Measurements from ENCODE around the gene ATAD3B.
"Not testable (repeated sequence)": the region's sequence is repeated elsewhere in the genome, so short reads cannot be mapped to it uniquely, and the experiment has no call there.

Gene ATAD3B, protein sequence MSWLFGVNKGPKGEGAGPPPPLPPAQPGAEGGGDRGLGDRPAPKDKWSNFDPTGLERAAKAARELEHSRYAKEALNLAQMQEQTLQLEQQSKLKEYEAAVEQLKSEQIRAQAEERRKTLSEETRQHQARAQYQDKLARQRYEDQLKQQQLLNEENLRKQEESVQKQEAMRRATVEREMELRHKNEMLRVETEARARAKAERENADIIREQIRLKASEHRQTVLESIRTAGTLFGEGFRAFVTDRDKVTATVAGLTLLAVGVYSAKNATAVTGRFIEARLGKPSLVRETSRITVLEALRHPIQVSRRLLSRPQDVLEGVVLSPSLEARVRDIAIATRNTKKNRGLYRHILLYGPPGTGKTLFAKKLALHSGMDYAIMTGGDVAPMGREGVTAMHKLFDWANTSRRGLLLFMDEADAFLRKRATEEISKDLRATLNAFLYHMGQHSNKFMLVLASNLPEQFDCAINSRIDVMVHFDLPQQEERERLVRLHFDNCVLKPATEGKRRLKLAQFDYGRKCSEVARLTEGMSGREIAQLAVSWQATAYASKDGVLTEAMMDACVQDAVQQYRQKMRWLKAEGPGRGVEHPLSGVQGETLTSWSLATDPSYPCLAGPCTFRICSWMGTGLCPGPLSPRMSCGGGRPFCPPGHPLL

DNA sequence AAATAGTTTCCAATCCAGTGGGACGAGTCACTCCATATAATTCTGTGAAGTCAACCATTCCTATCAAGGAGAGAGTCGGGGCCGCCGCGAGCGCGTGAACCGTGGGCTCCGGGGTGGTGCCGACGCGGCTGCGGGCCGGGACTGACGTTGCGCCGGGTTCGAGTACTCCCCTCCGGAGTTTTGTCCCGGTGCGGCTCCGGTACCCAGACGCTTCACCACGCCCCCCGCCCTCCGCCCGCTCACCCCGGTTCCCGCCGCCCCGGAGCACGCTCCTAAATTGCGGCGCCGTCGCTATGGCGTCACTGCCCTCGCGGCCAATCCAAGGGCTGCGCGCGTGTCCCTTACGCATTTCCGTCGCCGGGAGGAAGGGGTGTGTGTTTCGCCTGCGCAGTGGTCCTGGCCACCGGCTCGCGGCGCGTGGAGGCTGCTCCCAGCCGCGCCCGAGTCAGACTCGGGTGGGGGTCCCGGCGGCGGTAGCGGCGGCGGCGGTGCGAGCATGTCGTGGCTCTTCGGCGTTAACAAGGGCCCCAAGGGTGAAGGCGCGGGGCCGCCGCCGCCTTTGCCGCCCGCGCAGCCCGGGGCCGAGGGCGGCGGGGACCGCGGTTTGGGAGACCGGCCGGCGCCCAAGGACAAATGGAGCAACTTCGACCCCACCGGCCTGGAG, at the start of gene ATAD3B:
TSS of gene ATAD3B (plus strand) at position 377 of the 664 bp plus-strand sequence. CDS start at position 497, 120 bp downstream.
- DNase-seq (ENCODE audit: low read depth in 2 of 2), result peak; percentile 91 to 96

DNA sequence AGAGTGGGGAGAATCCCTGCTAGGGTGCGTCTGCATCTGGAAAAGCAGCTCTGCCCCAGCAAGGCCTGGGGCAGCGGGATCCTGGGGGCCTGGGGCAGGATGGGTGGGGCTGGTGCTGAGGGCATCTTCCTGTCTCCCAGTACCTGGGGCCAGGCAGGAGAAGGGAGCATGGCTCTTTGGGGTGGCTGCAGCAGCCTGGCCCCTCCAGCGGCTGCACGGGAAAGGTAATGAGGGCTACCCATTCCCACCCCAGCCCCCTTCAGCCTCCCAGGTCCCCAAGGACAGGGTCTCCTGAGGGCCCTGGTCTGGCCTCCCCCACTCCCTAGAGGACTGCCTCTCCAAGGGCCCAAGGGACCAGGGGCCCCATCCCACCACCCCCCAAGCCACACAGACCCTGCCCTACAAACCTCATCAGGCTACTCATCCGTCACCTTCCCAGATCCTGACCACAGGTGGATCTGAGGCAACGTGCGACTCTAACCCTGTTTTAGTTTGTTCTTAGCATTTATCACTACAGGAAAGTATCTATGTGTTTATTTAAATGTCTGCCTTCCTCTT, 49.6 kb upstream of the ATAD3B start:
- DNase-seq (ENCODE audit: low read depth in 2 of 2), result no peak

DNA sequence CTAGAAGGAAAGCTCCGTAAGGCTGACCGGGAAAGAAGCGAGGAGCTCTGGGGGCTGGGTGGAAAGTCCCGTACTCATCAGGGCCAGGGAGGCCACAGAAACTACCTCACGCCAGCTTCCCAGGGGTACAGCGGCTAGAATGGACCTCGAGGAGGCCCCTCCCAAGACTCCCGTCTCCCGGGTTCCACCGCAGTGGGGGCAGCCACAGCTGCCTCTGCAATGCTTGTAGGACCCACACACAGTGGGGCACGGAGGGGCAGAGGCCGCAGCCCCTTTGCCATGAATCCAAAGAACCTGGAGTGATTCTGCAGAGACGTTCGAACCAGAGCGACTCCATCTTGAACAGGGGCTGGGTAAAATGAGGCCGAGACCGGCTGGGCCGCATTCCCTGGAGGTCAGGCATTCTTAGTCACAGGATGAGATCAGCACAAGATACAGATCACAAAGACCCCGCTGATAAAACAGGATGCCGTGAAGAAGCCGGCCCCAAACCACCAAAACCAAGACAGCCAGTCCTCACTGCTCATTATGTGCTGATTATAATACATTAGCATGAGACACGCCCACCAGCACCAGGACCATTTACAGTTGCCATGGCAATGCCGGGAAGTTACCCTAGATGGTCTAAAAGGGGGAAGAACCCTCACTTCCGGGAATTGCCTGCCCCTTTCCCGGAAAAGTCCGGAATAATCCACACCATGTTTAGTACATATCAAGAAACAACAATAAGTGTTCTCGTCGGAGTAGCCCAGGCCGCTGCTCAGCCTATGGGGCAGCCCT, 48.9 kb upstream of the ATAD3B start:
- no peak for DNase-seq (ENCODE audit: low read depth in 2 of 2)

DNA sequence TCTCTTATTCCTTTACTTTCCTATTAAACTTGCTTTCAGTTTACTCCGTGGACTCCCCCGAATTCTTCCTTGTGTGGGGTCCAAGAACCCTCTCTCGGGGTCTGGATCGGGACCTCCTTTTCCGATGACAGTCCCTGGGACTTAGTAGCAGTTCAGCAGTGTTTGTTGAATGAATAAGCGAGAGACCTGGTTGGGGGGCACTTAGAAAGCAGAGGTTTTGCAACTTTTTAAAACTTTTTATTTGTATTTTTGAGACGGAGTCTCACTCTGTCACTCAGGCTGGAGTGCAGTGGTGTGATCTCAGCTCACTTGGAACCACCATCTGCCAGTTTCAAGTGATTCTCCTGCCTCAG, 48.3 kb upstream of the ATAD3B start:
- no peak for DNase-seq (ENCODE audit: low read depth in 2 of 2)

DNA sequence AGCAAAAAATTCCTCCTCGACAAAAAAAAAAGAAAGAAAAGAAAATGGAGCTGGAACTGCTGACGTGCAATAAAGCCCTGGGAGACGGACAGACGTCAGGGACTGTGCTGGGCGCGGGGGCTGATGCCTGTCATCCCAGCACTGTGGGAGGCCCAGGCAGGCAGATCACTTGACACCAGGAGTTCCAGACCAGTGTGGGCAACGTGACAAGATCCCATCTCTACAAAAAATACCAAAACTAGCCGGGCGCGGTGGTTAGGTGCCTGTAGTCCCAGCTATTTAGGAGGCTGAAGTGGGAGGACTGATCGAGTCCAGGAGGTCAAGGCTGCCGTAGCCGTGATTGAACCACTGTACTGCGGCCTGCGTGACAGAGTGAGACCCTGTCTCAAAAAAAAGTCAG, 46.9 kb upstream of the ATAD3B start:
- no peak for DNase-seq (ENCODE audit: low read depth in 2 of 2)

DNA sequence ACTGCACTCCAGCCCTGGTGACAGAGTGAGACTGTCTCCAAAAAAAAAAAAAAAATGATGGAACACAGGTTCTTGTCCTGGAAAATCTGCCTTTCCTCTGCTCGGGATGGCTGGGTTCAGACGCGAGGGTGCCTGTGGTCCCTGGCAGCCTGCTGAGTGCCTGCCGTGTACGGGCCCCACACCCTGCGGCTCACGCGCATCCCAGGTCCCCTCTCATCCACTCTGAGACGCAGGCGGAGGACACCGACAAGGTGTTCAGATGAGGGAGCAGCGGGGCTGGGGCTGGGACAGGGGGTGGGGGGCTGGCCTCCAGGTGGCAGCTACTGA, 46.2 kb upstream of the ATAD3B start:
- no peak for DNase-seq (ENCODE audit: low read depth in 2 of 2)

DNA sequence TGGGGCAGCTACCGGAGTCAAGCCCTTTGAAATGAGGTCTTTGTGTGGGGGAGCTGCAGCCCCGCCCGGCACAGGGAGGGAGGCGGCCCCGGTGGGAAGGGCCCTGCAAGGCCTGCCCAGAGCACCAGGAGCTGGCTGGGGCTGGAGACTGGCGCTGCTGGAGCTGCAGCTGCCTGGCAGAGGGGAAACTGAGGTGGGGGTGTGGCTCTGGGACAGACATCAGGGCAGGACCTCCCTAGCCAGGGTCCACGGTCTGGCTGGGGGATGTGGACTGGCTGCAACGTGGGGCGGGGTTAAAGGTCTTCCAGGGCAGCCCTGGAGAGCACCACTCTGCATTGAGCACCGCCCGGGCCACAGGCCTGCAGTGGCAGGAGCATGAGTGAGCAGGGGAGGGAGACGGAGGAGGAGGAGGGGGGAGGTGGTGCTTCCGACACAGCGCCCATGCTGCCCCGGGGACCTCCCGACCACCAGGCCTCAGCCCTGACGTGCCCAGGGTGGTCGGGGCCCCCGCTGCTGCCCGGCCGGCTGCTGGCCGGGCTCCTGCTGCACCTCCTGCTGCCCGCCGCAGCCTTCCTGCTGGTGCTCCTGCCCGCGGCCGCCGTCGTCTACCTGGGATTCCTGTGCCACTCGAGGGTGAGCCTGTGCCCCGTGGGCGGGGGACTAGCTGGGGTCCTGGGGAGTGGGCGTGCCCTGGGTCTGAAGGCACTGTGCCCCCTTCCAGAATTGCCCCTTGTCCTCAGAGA, 45.6 kb upstream of the ATAD3B start:
- DNase-seq (ENCODE audit: low read depth in 2 of 2), result no peak

DNA sequence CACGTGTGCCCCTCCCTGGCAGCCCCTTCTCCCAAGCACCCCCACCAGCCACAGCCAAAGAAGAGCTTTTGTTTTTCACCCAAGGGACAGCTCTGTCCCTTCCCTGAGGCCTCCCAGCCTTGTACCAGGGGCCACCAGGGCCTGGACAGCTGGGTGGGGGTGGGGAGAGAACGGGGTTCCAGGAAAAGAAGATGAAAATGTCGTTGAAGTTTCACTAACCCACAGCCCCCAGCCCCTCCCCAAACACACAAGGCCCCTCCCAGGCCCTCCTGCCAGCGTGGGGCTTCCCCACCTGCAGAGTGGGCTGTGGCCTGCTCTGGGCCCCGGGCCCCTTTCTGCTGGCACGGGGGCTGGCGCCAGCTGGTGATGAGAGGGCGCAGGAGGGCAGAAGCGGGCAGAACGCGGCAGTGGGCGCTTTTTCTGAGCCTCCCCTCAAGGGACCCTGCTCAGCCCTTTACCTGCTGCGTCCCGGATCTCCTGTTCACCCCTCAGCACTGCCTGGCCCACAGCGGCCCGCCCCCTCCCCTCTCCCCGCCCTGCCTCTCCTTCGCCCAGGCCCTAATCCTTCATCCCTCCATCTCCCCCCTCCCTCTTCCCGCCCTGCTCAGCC, 45.0 kb upstream of the ATAD3B start:
- no peak for DNase-seq (ENCODE audit: low read depth in 2 of 2)

DNA sequence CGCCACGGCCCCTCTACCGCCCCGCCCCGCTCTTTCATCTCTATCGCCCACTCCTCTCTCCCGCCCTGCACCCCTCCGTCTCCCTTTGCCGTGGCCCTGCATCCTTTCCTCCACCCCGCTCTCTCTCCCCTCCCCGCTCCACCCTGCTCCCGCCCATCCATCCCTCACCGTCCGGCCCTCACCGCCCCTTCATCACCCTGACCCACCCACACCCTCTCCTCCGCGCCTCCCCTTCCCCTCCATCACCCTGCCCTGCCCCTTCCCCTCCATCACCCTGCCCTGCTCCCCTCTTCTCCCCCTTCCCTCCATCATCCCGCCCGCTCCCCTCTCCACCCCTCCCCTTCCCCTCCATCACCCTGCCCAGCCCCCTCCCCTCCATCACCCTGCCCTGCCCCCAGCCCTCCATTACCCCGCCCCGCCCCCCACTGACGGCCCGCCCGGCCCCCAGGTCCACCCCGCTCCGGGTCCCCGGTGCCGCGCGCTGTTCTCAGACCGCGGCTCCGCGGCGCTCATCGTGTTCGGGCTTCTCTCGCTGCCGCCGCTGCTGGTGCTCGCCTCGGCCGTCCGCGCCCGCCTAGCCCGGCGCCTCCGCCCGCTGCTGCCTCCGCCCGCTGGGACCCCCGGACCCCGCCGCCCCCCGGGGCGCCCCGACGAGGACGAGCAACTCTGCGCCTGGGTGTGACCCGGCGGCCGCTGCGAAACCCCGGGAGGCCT, 44.3 kb upstream of the ATAD3B start:
- DNase-seq (ENCODE audit: low read depth in 2 of 2), result no peak

DNA sequence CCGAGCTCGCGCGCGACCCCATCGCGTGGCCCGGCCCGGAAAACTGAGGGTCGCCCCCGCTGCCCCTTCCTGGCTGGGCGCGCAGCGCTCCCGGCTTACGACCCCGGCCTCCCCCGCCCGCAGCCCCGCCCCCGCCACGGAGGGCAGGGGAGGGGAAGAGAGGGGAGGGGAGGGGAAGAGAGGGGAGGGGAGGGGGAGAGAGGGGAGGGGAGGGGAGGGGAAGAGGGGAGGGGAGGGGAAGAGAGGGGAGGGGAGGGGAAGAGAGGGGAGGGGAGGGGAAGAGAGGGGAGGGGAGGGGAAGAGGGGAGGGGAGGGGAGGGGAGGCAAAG, 43.8 kb upstream of the ATAD3B start:
- no peak for DNase-seq (ENCODE audit: low read depth in 2 of 2)

DNA sequence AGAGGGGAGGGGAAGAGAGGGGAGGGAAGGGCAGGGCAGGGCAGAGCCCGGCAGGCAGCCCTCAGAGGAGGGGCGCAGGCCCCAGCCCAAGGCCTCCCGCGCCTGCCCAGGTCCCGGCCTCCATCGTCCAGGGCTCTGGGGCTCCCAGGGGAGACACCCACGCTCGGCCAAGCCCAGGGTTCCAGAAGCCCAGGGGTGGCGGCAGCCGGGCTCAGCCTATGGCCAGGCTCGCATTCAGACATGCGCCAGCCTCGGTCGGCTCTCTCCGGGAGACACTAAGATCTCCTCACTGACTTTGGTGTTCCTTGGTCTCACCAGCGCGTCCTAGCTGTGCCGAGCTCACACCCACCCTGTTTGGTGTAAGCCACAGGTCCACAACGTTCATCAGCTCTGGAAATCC, 43.4 kb upstream of the ATAD3B start:
- no peak for DNase-seq (ENCODE audit: low read depth in 2 of 2)

DNA sequence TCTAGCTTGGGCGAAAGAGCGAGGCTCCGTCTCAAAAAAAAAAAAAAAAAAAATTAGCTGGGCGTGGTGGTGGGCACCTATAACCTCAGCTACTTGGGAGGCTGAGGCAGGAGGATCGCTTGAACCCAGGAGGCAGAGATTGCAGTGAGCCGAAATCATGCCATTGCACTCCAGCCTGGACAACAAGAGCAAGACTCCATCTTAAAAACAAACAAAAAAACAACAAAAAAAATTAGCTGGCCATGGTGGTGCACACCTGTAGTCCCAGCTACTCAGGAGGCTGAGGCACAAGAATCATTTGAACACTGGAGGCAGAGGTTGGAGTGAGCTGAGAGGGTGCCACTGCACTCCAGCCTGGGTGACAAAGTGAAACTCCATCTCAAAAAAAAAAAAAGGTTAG, 42.6 kb upstream of the ATAD3B start:
- not testable (repeated sequence) for DNase-seq (ENCODE audit: low read depth in 2 of 2)

DNA sequence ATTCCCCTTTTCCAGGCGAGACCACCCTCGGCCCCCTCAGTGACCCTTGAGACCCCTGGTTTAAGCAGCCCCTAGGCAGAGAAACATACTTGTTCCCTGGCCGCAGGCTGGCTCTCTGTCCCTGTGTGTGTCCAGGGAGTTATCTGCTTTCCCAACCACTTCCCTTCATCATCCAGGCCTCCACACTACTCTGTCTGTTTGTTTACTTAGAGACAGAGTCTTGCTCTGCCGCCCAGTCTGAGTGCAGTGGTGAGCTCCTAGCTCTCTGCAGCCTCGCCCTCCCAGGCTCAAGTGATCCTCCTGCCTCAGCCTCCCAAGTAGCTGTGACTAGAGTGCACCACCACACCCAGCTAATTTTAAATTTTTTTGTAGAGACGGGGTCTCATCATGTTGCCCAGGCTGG, 41.9 kb upstream of the ATAD3B start:
- DNase-seq (ENCODE audit: low read depth in 2 of 2), result no peak

DNA sequence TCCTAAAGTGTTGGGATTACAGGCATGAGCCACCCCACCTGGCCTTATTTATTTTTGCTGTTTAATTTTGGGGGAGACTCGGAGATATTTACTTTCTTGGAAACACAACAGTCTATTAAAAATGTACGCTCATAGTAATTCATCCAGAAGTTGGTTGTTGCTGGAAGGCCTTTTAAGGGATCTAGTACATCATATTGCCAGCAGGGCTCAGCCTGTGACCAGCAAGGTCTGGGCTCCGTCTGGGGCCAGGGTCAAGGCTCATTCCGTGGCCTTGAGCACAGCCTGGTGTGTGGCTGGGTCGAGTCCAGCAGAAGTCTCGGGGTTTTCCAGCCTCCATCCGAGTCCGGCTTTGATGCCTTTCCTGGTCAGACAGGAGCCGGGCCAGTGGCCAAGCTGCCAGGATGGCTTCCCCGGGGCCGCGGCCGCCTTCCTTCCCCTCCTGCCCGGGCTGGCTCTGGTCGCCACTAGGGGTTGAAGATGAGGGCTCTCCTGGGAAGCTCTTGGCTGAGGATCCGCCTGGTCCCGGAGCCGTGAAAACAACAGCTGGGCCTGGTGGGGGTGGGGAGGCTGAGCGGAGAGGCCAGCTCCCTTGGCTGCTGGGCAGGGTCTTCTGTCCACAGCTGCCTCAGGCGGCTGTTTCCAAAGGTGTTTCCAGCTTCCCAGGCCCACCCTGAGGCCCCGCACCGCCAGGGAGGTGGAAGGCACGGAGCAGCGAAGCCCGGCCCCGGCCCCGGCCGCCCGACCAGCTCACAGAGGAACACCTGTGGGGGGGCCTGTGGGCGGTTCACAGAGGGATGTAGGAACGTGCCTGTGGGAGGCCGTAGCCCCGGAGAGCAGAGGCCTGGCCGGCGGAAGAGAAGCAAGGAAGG, 41.2 kb upstream of the ATAD3B start:
- DNase-seq (ENCODE audit: low read depth in 2 of 2), result no peak

DNA sequence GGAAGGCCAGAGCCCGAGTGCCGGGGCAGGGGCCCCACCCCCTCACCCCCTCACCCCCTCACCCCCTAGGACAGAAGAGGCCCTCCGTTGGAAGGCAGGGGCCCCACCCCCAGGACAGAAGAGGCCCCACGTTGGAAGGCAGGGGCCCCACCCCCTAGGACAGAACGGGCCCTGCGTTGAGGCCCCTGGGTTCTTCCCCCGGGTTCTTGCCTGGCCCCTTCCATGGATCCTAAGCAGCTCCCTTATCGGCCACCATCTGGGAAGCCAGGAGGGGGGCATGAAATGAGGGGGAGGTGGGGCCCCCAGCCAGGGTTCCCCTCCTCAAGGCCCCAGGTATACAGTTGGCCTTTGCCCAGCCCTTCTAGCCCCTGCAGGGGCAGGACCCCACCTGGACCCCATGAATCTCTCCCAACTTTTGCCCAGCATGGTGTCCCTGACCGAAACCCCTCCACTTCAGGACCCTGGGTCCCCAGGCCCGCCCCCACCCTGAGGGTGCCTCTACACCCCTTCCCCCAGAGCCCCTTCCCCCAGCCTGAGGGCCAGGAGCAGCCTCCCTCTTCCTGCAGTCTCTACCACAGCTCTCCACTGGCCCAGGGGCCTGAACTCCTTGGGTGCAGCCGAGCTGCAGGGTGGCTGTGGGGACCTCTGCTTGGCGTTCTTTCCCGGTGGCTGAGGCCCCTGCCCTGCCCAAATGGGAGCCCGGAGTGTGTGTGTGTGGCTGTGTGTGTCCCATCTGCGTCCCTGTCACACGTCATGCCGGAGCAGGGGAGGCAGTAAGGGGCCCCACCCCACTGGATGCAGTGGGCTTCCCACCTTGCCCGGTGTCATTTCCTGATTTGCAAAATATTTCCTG, 40.3 kb upstream of the ATAD3B start:
- DNase-seq (ENCODE audit: low read depth in 2 of 2), result no peak

DNA sequence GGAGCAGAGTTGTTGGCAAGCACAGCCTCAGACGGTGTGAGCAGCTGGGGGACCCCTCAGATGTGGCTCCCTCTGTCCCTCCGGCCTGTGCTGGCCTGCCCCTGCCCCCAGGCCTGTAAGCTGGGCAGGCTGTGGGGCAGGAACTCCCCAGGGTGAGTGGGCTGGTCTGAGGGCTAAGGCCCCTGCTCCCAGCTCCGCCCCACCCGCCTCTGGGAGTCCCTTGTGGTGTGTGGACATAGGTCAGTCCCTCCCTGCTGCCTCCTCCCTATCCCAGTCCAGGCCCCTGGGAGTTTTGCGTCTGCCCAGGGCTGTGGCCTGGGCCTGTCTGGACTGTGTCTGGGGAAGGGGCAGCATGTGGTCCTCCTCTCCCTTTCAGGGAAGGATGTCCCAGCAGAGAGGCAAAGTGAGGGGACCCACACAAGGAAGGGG, 39.7 kb upstream of the ATAD3B start:
- DNase-seq (ENCODE audit: low read depth in 2 of 2), result no peak

DNA sequence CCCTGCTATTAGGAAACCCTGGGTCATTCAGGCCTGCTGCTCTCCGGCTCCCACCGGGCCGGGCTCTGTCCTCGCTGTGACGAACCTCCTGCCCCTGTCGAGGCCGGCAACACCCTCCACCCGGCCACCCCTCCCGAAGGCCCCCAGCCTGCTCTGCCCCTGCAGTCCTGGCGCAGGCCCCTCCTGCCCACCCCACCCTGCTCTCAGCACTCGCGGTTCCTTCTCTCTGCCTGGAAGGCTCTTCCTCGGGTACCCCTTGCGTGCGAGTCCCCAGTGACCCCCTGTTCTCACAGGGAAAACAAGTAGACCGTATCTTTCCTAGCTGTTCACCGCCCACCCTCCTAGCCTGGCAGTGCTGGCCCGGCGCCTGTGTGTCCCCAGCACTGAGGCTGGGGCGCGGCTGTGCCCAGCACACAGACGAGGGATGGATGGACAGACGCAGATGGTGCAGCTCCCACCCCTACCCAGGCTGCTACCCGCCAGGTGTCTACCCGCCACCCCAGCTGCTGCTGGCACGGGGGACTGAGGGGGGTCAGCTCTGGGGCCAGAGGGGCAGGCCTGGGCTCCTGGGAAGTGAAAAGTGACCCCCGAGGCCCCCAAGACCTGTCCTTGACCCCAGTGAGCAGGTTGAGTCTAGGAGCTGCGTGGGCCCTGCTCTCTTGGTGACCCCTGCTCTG, 39.2 kb upstream of the ATAD3B start:
- no peak for DNase-seq (ENCODE audit: low read depth in 2 of 2)

Data from stimulated activated CD4-positive, alpha-beta T cell treated with anti-CD3 and anti-CD28 coated beads, Interleukin-12 subunit alpha, Interleukin-12 subunit beta, amount 100 ng/mL, for 24 hours (primary cell).